ENCODE measurements around the gene FBXW7.

The FBXW7 gene

GRCh38 chr4:152462695-152463094 is 73.2 kb downstream of the FBXW7 start:
- Histone ChIP-seq H3K27me3 (ENCODE audit: control insufficient read depth in 1 of 2, insufficient read depth in 2 of 2, low read length in 2 of 2) (no peaks in the 10 kb centered on the region), H3K9ac (ENCODE audit: low read length) (no peak overlapping the region), H3K4me1 (ENCODE audit: insufficient read depth, low read length) (no peaks in the 10 kb centered on the region)

GRCh38 chr4:152462047-152462446 is 73.8 kb downstream of the FBXW7 start:
- Histone ChIP-seq H3K4me3 (ENCODE audit: low read depth in 1 of 2, low read length in 2 of 2) (no peak overlapping the region), H3K27me3 (ENCODE audit: control insufficient read depth in 1 of 2, insufficient read depth in 2 of 2, low read length in 2 of 2) (no peaks in the 10 kb centered on the region), H3K4me1 (ENCODE audit: insufficient read depth, low read length) (no peaks in the 10 kb centered on the region), H3K27ac (ENCODE audit: low read depth, low read length) (no peak overlapping the region), H3K36me3 (ENCODE audit: insufficient read depth, low read length) (no peaks in the 10 kb centered on the region), H3K9me3 (ENCODE audit: low read length) (no peaks in the 10 kb centered on the region), H3K9ac (ENCODE audit: low read length) (no peak overlapping the region)

More at GRCh38 chr4:152462695-152463094, 73.2 kb downstream of the FBXW7 start:
- H3K4me3 ChIP-seq (ENCODE audit: low read depth in 1 of 2, low read length in 2 of 2) = no peak overlapping the region
- no peaks in the 10 kb centered on the region for H3K36me3 ChIP-seq (ENCODE audit: insufficient read depth, low read length)
- no peaks in the 10 kb centered on the region for H3K9me3 ChIP-seq (ENCODE audit: low read length)
- no peak overlapping the region for H3K27ac ChIP-seq (ENCODE audit: low read depth, low read length)

GRCh38 chr4:152460488-152460887 is 75.4 kb downstream of the FBXW7 start:
- Histone ChIP-seq H3K4me1 (ENCODE audit: insufficient read depth, low read length) (no peaks in the 10 kb centered on the region), H3K4me3 (ENCODE audit: low read depth in 1 of 2, low read length in 2 of 2) (no peak overlapping the region), H3K27ac (ENCODE audit: low read depth, low read length) (no peak overlapping the region), H3K9ac (ENCODE audit: low read length) (no peak overlapping the region), H3K9me3 (ENCODE audit: low read length) (no peaks in the 10 kb centered on the region), H3K27me3 (ENCODE audit: control insufficient read depth in 1 of 2, insufficient read depth in 2 of 2, low read length in 2 of 2) (no peaks in the 10 kb centered on the region), H3K36me3 (ENCODE audit: insufficient read depth, low read length) (no peaks in the 10 kb centered on the region)

- no peaks in the 10 kb centered on the region for H3K36me3 ChIP-seq (ENCODE audit: insufficient read depth, low read length)
- no peaks in the 10 kb centered on the region for H3K9me3 ChIP-seq (ENCODE audit: low read length)
- no peak overlapping the region for H3K9ac ChIP-seq (ENCODE audit: low read length)
- no peak overlapping the region for H3K27ac ChIP-seq (ENCODE audit: low read depth, low read length)
- H3K27me3 ChIP-seq (ENCODE audit: control insufficient read depth in 1 of 2, insufficient read depth in 2 of 2, low read length in 2 of 2) = no peaks in the 10 kb centered on the region
- H3K4me3 ChIP-seq (ENCODE audit: low read depth in 1 of 2, low read length in 2 of 2) = no peak overlapping the region
- H3K4me1 ChIP-seq (ENCODE audit: insufficient read depth, low read length) = no peaks in the 10 kb centered on the region
Observed at GRCh38 chr4:152459326-152459725, 76.6 kb downstream of the FBXW7 start.

GRCh38 chr4:152458801-152459302 is 77.0 kb downstream of the FBXW7 start:
- Histone ChIP-seq H3K4me3 (ENCODE audit: low read depth in 1 of 2, low read length in 2 of 2) (no peak overlapping the region), H3K9me3 (ENCODE audit: low read length) (no peaks in the 10 kb centered on the region), H3K36me3 (ENCODE audit: insufficient read depth, low read length) (no peaks in the 10 kb centered on the region), H3K9ac (ENCODE audit: low read length) (no peak overlapping the region), H3K27ac (ENCODE audit: low read depth, low read length) (no peak overlapping the region), H3K27me3 (ENCODE audit: control insufficient read depth in 1 of 2, insufficient read depth in 2 of 2, low read length in 2 of 2) (no peaks in the 10 kb centered on the region), H3K4me1 (ENCODE audit: insufficient read depth, low read length) (no peaks in the 10 kb centered on the region)

GRCh38 chr4:152456609-152457008 is 79.3 kb downstream of the FBXW7 start:
- H3K9me3 ChIP-seq (ENCODE audit: low read length) = no peaks in the 10 kb centered on the region
- H3K36me3 ChIP-seq (ENCODE audit: insufficient read depth, low read length) = no peaks in the 10 kb centered on the region
- no peaks in the 10 kb centered on the region for H3K27me3 ChIP-seq (ENCODE audit: control insufficient read depth in 1 of 2, insufficient read depth in 2 of 2, low read length in 2 of 2)
- H3K9ac ChIP-seq (ENCODE audit: low read length) = no peak overlapping the region
- no peak overlapping the region for H3K4me3 ChIP-seq (ENCODE audit: low read depth in 1 of 2, low read length in 2 of 2)
- H3K4me1 ChIP-seq (ENCODE audit: insufficient read depth, low read length) = no peaks in the 10 kb centered on the region
- no peak overlapping the region for H3K27ac ChIP-seq (ENCODE audit: low read depth, low read length)

GRCh38 chr4:152455311-152455710 is 80.6 kb downstream of the FBXW7 start:
- Histone ChIP-seq H3K27ac (ENCODE audit: low read depth, low read length) (no peak overlapping the region), H3K36me3 (ENCODE audit: insufficient read depth, low read length) (no peaks in the 10 kb centered on the region), H3K9me3 (ENCODE audit: low read length) (no peaks in the 10 kb centered on the region), H3K27me3 (ENCODE audit: control insufficient read depth in 1 of 2, insufficient read depth in 2 of 2, low read length in 2 of 2) (no peaks in the 10 kb centered on the region), H3K4me1 (ENCODE audit: insufficient read depth, low read length) (no peaks in the 10 kb centered on the region), H3K9ac (ENCODE audit: low read length) (no peak overlapping the region), H3K4me3 (ENCODE audit: low read depth in 1 of 2, low read length in 2 of 2) (no peak overlapping the region)

- Histone ChIP-seq H3K9me3 (ENCODE audit: low read length) (no peaks in the 10 kb centered on the region), H3K4me1 (ENCODE audit: insufficient read depth, low read length) (no peaks in the 10 kb centered on the region)
Observed at GRCh38 chr4:152454398-152455011, 81.4 kb downstream of the FBXW7 start.

GRCh38 chr4:152451496-152451895 is 84.4 kb downstream of the FBXW7 start:
- Histone ChIP-seq H3K27me3 (ENCODE audit: control insufficient read depth in 1 of 2, insufficient read depth in 2 of 2, low read length in 2 of 2) (no peaks in the 10 kb centered on the region), H3K4me1 (ENCODE audit: insufficient read depth, low read length) (no peaks in the 10 kb centered on the region), H3K9me3 (ENCODE audit: low read length) (no peaks in the 10 kb centered on the region), H3K36me3 (ENCODE audit: insufficient read depth, low read length) (no peaks in the 10 kb centered on the region), H3K9ac (ENCODE audit: low read length) (no peak overlapping the region), H3K27ac (ENCODE audit: low read depth, low read length) (no peak overlapping the region), H3K4me3 (ENCODE audit: low read depth in 1 of 2, low read length in 2 of 2) (no peak overlapping the region)

More at GRCh38 chr4:152454398-152455011, 81.4 kb downstream of the FBXW7 start:
- no peak overlapping the region for H3K27ac ChIP-seq (ENCODE audit: low read depth, low read length)
- H3K4me3 ChIP-seq (ENCODE audit: low read depth in 1 of 2, low read length in 2 of 2) = no peak overlapping the region
- no peaks in the 10 kb centered on the region for H3K27me3 ChIP-seq (ENCODE audit: control insufficient read depth in 1 of 2, insufficient read depth in 2 of 2, low read length in 2 of 2)
- H3K36me3 ChIP-seq (ENCODE audit: insufficient read depth, low read length) = no peaks in the 10 kb centered on the region
- H3K9ac ChIP-seq (ENCODE audit: low read length) = no peak overlapping the region

- H3K4me1 ChIP-seq (ENCODE audit: insufficient read depth, low read length) = no peaks in the 10 kb centered on the region
- no peak overlapping the region for H3K4me3 ChIP-seq (ENCODE audit: low read depth in 1 of 2, low read length in 2 of 2)
- H3K9ac ChIP-seq (ENCODE audit: low read length) = no peak overlapping the region
- H3K9me3 ChIP-seq (ENCODE audit: low read length) = no peaks in the 10 kb centered on the region
- no peaks in the 10 kb centered on the region for H3K27me3 ChIP-seq (ENCODE audit: control insufficient read depth in 1 of 2, insufficient read depth in 2 of 2, low read length in 2 of 2)
- no peak overlapping the region for H3K27ac ChIP-seq (ENCODE audit: low read depth, low read length)
- H3K36me3 ChIP-seq (ENCODE audit: insufficient read depth, low read length) = no peaks in the 10 kb centered on the region
Observed at GRCh38 chr4:152448854-152449253, 87.0 kb downstream of the FBXW7 start.

- Histone ChIP-seq H3K27me3 (ENCODE audit: control insufficient read depth in 1 of 2, insufficient read depth in 2 of 2, low read length in 2 of 2) (no peaks in the 10 kb centered on the region), H3K4me1 (ENCODE audit: insufficient read depth, low read length) (no peaks in the 10 kb centered on the region), H3K27ac (ENCODE audit: low read depth, low read length) (no peak overlapping the region), H3K36me3 (ENCODE audit: insufficient read depth, low read length) (no peaks in the 10 kb centered on the region), H3K9ac (ENCODE audit: low read length) (no peak overlapping the region), H3K4me3 (ENCODE audit: low read depth in 1 of 2, low read length in 2 of 2) (no peak overlapping the region), H3K9me3 (ENCODE audit: low read length) (no peaks in the 10 kb centered on the region)
Observed at GRCh38 chr4:152448038-152448707, 87.7 kb downstream of the FBXW7 start.

- no peak overlapping the region for H3K9ac ChIP-seq (ENCODE audit: low read length)
- no peaks in the 10 kb centered on the region for H3K36me3 ChIP-seq (ENCODE audit: insufficient read depth, low read length)
- H3K9me3 ChIP-seq (ENCODE audit: low read length) = no peaks in the 10 kb centered on the region
- no peaks in the 10 kb centered on the region for H3K4me1 ChIP-seq (ENCODE audit: insufficient read depth, low read length)
- H3K27ac ChIP-seq (ENCODE audit: low read depth, low read length) = no peak overlapping the region
- no peak overlapping the region for H3K4me3 ChIP-seq (ENCODE audit: low read depth in 1 of 2, low read length in 2 of 2)
- no peaks in the 10 kb centered on the region for H3K27me3 ChIP-seq (ENCODE audit: control insufficient read depth in 1 of 2, insufficient read depth in 2 of 2, low read length in 2 of 2)
Observed at GRCh38 chr4:152443859-152444258, 92.0 kb downstream of the FBXW7 start.
